ENCODE measurements around the gene CLC. TPM values are rescaled to one million over a fixed set of nuclear protein-coding genes. Genes with fewer than 3 reads are reported as not detected.

The CLC gene
- total RNA-seq: not detected in 2 replicates

DNA sequence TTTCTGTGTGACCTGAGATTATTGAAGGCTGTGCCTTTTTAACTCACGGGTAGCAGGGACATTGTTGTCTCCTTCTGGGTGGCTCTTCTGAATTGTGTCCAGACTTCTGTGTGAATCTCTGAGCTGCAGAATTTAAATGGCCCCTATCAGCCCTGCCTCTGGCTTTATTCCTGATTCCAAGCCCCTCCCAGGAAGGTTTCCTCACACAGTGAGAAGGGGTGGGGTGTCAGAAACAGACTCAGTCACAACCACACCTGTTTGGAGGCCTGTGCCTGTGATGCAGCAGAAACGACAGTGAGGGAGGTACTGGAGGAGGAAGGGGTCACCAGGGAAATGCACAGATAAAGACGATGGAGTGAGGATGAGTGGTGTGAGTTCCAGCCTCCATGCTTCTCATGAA is at the start of gene CLC:
Gene CLC (minus strand): TSS at position 139 of the 400 bp plus-strand sequence. CDS start 77 bp downstream, at position 62.

DNA sequence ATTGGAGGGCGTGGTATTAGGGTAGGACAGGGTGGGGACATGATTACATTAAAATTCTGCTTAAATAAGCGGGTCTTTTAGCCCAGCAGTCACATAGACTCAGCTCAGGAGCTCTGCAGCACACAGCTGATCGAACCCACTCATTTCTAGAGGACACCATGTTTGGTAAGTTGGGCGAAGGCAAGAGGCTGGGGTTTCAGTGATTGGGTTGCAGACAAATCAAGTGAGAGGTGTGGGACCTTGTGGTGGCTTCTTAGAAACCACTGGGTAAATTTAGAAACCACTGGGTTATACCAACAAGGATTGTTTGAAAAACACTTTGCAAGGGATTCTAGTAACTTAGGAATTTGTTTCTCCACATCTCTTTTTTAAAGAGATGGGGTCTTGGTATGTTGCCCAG is 40.9 kb upstream of the CLC start, which contains the start of gene LEUTX:
Gene LEUTX (plus strand): TSS at position 92 of the 400 bp plus-strand sequence. CDS start 67 bp downstream, at position 159.

GRCh38 chr19:39704181-39705044 is 33.4 kb downstream of the CLC start, which contains the start of gene LGALS14:
Gene LGALS14, plus strand, starts transcription at chr19:39704481. Its CDS starts 48 bp downstream, at chr19:39704529.

Other genes starting within 250 kb of the CLC start
- gene DLL3, start 239.1 kb downstream of the CLC start, total RNA-seq: 0.12 and 0.55 TPM in 2 replicates
- not detected in 2 replicates for gene SELENOV, start 222.9 kb downstream of the CLC start, total RNA-seq
- 4.5 and 7.5 TPM in 2 replicates for gene EID2B, start 205.2 kb downstream of the CLC start, total RNA-seq
- 10.2 and 16.3 TPM in 2 replicates for gene EID2, start 197.9 kb downstream of the CLC start, total RNA-seq
- gene LGALS13, start 135.5 kb downstream of the CLC start, total RNA-seq: not detected in 2 replicates
- not detected in 2 replicates for gene LGALS16, start 82.1 kb downstream of the CLC start, total RNA-seq
- gene LGALS14, start 33.5 kb downstream of the CLC start, total RNA-seq: not detected in 2 replicates
- gene LEUTX, start 40.8 kb upstream of the CLC start, total RNA-seq: not detected in 2 replicates
- gene DYRK1B, start 96.1 kb upstream of the CLC start, total RNA-seq: 6.6 and 11.1 TPM in 2 replicates
- 284 and 485 TPM in 2 replicates for gene FBL, start 108.3 kb upstream of the CLC start, total RNA-seq
- gene FCGBP, start 196.6 kb upstream of the CLC start, total RNA-seq: 0.11 and 2.1 TPM in 2 replicates
- gene PSMC4, start 233.1 kb upstream of the CLC start, total RNA-seq: 117 and 166 TPM in 2 replicates